ENCODE measurements around the gene C11orf97.
"Not testable (repeated sequence)": the region's sequence is repeated elsewhere in the genome, so short reads cannot be mapped to it uniquely, and the experiment has no call there.

Gene C11orf97

GRCh38 chr11:94546162-94546470 is 33.9 kb downstream of the C11orf97 start:
- TF ChIP-seq CTCF (IDR thresholded peaks at IDR 0.05; ENCODE audit: insufficient read depth, low read depth, low read length, missing control alignments): no peak
- no peak overlapping the region for H3K4me3 ChIP-seq (ENCODE audit: low read length)
- no peak for DNase-seq (ENCODE audit: low read depth)

- peak; percentile 63 for DNase-seq (ENCODE audit: low read depth)
- H3K4me3 ChIP-seq (ENCODE audit: low read length): no peak overlapping the region
These were observed 34.6 kb downstream of the C11orf97 start for GRCh38 chr11:94546886-94547285.

DNA sequence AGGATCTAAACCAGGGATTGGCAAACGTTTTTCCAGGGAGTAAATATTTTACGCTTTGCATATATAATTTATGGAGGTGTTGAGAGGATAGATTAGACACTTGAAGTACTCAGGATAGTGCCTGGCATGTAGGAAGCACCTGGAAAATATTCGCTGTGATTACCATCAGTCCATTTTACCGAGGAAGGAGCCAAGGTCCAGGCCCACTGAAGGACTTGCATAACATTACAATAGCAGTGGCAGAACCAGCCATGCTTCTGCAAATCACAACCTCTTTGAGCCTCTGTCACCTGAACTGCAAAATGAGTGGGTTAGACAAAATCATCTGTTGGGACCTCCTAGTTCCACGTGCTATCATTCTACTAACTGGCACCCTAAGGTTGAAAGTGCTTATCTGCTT is 36.9 kb downstream of the C11orf97 start:
- no peak for DNase-seq (ENCODE audit: low read depth)
- no peak overlapping the region for H3K4me3 ChIP-seq (ENCODE audit: low read length)
- no peak for TF ChIP-seq CTCF (IDR thresholded peaks at IDR 0.05; ENCODE audit: insufficient read depth, low read depth, low read length, missing control alignments)

More at GRCh38 chr11:94546886-94547285, 34.6 kb downstream of the C11orf97 start:
- peak; percentile 4 for TF ChIP-seq CTCF (IDR thresholded peaks at IDR 0.05; ENCODE audit: insufficient read depth, low read depth, low read length, missing control alignments)

DNA sequence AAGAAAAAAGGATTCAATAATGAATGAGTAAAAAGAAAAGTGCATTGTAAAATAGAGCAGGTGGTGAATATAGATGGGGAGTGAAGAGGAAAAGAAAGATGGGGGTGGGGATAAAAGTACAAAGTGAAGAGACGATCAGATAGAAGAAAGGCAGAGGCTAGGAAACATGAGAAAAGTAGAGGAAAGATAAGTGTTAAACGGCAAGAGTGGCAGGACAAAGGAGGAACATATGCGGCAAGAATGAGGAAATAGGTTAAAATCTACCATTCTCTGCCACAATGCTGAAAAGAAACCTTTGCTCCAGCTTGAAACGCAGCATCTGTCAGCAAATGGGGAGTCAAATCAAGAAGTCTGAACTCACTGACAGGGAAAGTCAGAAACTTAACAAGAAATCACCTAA is 38.3 kb downstream of the C11orf97 start:
- DNase-seq (ENCODE audit: low read depth): no peak
- TF ChIP-seq CTCF (IDR thresholded peaks at IDR 0.05; ENCODE audit: insufficient read depth, low read depth, low read length, missing control alignments): no peak
- no peak overlapping the region for H3K4me3 ChIP-seq (ENCODE audit: low read length)

DNA sequence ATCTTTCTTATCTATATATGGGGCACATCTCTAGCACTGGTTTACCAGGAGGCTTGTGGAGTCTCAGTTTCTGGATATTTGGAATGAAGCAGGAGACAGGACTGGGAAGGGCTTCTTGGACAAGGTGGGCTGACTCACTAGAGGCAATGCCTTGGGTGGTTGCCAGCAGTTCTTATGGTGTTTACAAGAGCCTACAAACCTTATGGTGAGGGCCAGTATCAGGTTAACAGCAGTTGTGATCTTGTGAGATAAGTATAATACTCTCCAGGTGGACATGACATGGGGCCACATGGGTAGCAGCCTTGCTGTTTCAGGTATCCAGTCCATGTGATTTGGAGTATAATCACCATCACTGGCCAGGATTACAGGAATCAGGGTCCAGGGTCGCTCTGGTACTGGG is 41.7 kb downstream of the C11orf97 start:
- no peak overlapping the region for H3K4me3 ChIP-seq (ENCODE audit: low read length)
- peak; percentile 67 for DNase-seq (ENCODE audit: low read depth)
- TF ChIP-seq CTCF (IDR thresholded peaks at IDR 0.05; ENCODE audit: insufficient read depth, low read depth, low read length, missing control alignments): no peak

GRCh38 chr11:94555752-94556329 is 43.6 kb downstream of the C11orf97 start:
- DNase-seq (ENCODE audit: low read depth); H3K4me3 ChIP-seq (ENCODE audit: low read length): not testable (repeated sequence)

GRCh38 chr11:94557421-94557820 is 45.2 kb downstream of the C11orf97 start:
- TF ChIP-seq CTCF (IDR thresholded peaks at IDR 0.05; ENCODE audit: insufficient read depth, low read depth, low read length, missing control alignments): no peak
- no peak overlapping the region for H3K4me3 ChIP-seq (ENCODE audit: low read length)
- DNase-seq (ENCODE audit: low read depth): no peak
